ENCODE results near the gene HSD11B2.

HSD11B2 gene

DNA sequence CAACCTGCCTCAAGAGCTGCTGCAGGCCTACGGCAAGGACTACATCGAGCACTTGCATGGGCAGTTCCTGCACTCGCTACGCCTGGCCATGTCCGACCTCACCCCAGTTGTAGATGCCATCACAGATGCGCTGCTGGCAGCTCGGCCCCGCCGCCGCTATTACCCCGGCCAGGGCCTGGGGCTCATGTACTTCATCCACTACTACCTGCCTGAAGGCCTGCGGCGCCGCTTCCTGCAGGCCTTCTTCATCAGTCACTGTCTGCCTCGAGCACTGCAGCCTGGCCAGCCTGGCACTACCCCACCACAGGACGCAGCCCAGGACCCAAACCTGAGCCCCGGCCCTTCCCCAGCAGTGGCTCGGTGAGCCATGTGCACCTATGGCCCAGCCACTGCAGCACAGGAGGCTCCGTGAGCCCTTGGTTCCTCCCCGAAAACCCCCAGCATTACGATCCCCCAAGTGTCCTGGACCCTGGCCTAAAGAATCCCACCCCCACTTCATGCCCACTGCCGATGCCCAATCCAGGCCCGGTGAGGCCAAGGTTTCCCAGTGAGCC is 5.8 kb downstream of the HSD11B2 start:
- H3K79me2 ChIP-seq (ENCODE audit: control insufficient read depth, low read length): no peaks in the 10 kb centered on the region
- H3K4me3 ChIP-seq (ENCODE audit: low read length): no peak overlapping the region
- TF ChIP-seq, protein P1, sequence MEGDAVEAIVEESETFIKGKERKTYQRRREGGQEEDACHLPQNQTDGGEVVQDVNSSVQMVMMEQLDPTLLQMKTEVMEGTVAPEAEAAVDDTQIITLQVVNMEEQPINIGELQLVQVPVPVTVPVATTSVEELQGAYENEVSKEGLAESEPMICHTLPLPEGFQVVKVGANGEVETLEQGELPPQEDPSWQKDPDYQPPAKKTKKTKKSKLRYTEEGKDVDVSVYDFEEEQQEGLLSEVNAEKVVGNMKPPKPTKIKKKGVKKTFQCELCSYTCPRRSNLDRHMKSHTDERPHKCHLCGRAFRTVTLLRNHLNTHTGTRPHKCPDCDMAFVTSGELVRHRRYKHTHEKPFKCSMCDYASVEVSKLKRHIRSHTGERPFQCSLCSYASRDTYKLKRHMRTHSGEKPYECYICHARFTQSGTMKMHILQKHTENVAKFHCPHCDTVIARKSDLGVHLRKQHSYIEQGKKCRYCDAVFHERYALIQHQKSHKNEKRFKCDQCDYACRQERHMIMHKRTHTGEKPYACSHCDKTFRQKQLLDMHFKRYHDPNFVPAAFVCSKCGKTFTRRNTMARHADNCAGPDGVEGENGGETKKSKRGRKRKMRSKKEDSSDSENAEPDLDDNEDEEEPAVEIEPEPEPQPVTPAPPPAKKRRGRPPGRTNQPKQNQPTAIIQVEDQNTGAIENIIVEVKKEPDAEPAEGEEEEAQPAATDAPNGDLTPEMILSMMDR (IDR thresholded peaks at IDR 0.05; ENCODE audit: low read depth, low read length, poor library complexity, severe bottlenecking): no peak
- TF ChIP-seq EZH2phosphoT487 (IDR thresholded peaks at IDR 0.05; ENCODE audit: borderline replicate concordance, low read length): no peak
- no peaks in the 10 kb centered on the region for H3F3A ChIP-seq (ENCODE audit: control insufficient read depth, insufficient read depth)
- H3K27me3 ChIP-seq (ENCODE audit: control insufficient read depth, low read length): peaks cover 12% of the 10 kb centered on the region
- H3K4me2 ChIP-seq (ENCODE audit: low read length): no peak overlapping the region
- H3K27ac ChIP-seq (ENCODE audit: low read depth, low read length): no peak overlapping the region
- no peaks in the 10 kb centered on the region for H3K9me3 ChIP-seq (ENCODE audit: control insufficient read depth, insufficient read depth, low read length)
- H4K20me1 ChIP-seq (ENCODE audit: control insufficient read depth, insufficient read depth, low read depth, low read length): 0 out of 2 replicates have a peak, but pooled peaks cover 3% of the 10 kb centered on the region
- peaks cover 4% of the 10 kb centered on the region for H3K4me1 ChIP-seq (ENCODE audit: control insufficient read depth, low read length)
- H3K36me3 ChIP-seq (ENCODE audit: control insufficient read depth, low read length): peaks cover 16% of the 10 kb centered on the region; the same call in 1 of the 2 replicates
- no peaks in the 10 kb centered on the region for H3K9me2 ChIP-seq (replicated peaks; ENCODE audit: control insufficient read depth, low read length)

DNA sequence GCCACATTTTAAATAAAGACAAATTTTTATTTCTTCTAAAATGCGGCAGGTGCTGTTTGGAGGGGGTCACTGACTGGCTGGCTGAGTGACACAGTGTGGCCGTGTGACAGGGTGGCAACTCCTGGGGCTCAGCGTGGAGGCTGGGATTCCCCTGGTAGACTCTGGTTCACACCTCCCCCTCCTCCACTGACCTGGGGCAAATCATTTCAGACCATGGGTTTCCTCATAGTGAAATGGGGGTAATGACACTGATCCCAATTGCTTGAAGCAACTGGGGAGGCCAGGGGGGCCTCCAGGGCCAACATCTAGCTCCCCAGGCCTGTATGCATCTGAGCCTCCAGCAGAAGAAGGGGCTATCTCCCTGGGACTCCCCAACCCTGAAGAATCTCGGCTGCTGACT is 6.6 kb downstream of the HSD11B2 start:
- peaks cover 16% of the 10 kb centered on the region; the same call in 1 of the 2 replicates for H3K36me3 ChIP-seq (ENCODE audit: control insufficient read depth, low read length)
- H3K79me2 ChIP-seq (ENCODE audit: control insufficient read depth, low read length): no peaks in the 10 kb centered on the region
- H3F3A ChIP-seq (ENCODE audit: control insufficient read depth, insufficient read depth): no peaks in the 10 kb centered on the region
- peaks cover 6% of the 10 kb centered on the region; the same call in 1 of the 2 replicates for H3K27me3 ChIP-seq (ENCODE audit: control insufficient read depth, low read length)
- no peak for TF ChIP-seq EZH2phosphoT487 (IDR thresholded peaks at IDR 0.05; ENCODE audit: borderline replicate concordance, low read length)
- TF ChIP-seq, protein P1 (IDR thresholded peaks at IDR 0.05; ENCODE audit: low read depth, low read length, poor library complexity, severe bottlenecking): no peak
- no peaks in the 10 kb centered on the region for H3K9me3 ChIP-seq (ENCODE audit: control insufficient read depth, insufficient read depth, low read length)
- H3K4me2 ChIP-seq (ENCODE audit: low read length): no peak overlapping the region
- no peak overlapping the region for H3K27ac ChIP-seq (ENCODE audit: low read depth, low read length)
- no peak overlapping the region for H3K4me3 ChIP-seq (ENCODE audit: low read length)
- H3K9me2 ChIP-seq (replicated peaks; ENCODE audit: control insufficient read depth, low read length): no peaks in the 10 kb centered on the region
- 0 out of 2 replicates have a peak, but pooled peaks cover 3% of the 10 kb centered on the region for H4K20me1 ChIP-seq (ENCODE audit: control insufficient read depth, insufficient read depth, low read depth, low read length)
- H3K4me1 ChIP-seq (ENCODE audit: control insufficient read depth, low read length): peaks cover 3% of the 10 kb centered on the region; the same call in 1 of the 2 replicates

DNA sequence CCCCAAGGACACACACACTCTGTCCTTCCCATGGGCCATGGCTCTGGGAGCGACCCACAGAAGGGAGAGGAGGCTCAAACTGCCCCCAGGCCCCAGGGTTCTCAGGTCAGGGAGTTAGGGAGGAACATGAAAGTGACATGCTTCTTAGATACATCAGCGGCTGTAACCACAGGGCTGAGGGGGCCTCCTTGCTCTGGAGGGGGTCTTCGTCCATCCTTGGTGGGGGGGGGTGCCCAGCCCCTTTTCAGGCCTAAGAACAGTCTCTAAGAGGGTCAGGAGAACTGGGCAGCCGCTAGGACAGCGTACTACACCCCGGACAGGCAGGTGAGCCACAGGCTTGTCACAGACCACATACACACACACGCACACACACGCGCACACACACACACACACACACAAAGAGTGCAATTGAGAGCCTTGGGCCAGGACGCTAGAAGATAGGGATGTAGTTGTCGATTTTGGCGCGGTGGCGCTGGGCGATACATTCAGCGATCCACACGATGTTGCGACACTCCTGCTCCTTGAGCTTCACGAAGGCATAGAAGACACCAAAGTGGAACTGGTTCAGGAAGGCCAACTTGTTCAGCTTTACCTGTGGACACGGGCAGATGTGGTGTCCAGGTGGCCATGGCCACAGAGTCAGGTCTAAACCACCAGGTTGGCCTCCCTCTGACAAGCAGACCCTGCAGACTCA is 7.3 kb downstream of the HSD11B2 start:
- Histone ChIP-seq H3K79me2 (ENCODE audit: control insufficient read depth, low read length) (no peaks in the 10 kb centered on the region), H3K9me3 (ENCODE audit: control insufficient read depth, insufficient read depth, low read length) (no peaks in the 10 kb centered on the region), H3K4me3 (ENCODE audit: low read length) (no peak overlapping the region), H3F3A (ENCODE audit: control insufficient read depth, insufficient read depth) (no peaks in the 10 kb centered on the region), H4K20me1 (ENCODE audit: control insufficient read depth, insufficient read depth, low read depth, low read length) (0 out of 2 replicates have a peak, but pooled peaks cover 3% of the 10 kb centered on the region), H3K36me3 (ENCODE audit: control insufficient read depth, low read length) (peaks cover 16% of the 10 kb centered on the region; the same call in 1 of the 2 replicates), H3K4me1 (ENCODE audit: control insufficient read depth, low read length) (peaks cover 3% of the 10 kb centered on the region; the same call in 1 of the 2 replicates), H3K9me2 (replicated peaks; ENCODE audit: control insufficient read depth, low read length) (no peaks in the 10 kb centered on the region), H3K4me2 (ENCODE audit: low read length) (no peak overlapping the region), H3K27ac (ENCODE audit: low read depth, low read length) (no peak overlapping the region), H3K27me3 (ENCODE audit: control insufficient read depth, low read length) (peaks cover 2% of the 10 kb centered on the region; the same call in 1 of the 2 replicates)
- TF ChIP-seq, protein P1 (IDR thresholded peaks at IDR 0.05; ENCODE audit: low read depth, low read length, poor library complexity, severe bottlenecking): no peak
- no peak for TF ChIP-seq EZH2phosphoT487 (IDR thresholded peaks at IDR 0.05; ENCODE audit: borderline replicate concordance, low read length)

Measured in DOHH2 (cell line).